Measurements from ENCODE around the gene BMPR1B.

The BMPR1B gene

DNA sequence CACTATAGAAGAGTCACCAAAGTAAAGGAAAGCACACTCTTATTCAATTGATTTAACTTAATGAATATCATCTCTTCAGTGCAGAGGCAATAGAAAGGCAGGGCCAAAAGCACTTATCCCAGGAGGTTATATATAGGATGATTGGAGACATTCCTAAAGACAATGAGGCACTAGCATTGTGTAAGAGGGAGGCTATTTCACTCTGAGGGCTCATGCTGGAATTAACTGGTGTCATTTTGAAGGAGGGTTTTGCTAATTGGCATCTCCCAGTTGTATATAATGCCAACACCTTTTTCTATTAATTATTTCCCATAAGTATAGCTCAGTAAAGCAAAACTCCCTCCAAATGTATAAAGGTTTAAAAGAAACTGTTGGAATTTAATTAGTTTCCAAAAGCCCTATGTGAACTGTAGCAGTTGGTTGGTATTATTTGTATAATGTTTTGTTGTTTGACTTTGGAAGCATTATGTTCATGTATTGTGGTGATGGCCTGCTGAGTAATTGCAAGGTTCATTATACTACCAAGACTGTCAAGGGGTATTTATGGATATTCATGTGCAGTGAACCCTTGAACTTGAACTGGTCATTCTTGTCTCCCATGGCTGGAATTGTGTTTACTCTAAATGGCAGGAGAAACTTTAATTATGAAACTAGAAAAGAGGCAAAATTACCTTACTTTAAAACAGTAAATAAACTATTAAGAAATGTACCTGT lies 270.3 kb downstream of the BMPR1B start:
- no peaks in the 10 kb centered on the region for H3K79me2 ChIP-seq (ENCODE audit: insufficient read depth, low read depth)
- H3K36me3 ChIP-seq (ENCODE audit: insufficient read depth) = no peaks in the 10 kb centered on the region
- no peak overlapping the region for H3K27ac ChIP-seq
- no peaks in the 10 kb centered on the region for H3K27me3 ChIP-seq (ENCODE audit: insufficient read depth, low read depth)
- TF ChIP-seq, protein P1, sequence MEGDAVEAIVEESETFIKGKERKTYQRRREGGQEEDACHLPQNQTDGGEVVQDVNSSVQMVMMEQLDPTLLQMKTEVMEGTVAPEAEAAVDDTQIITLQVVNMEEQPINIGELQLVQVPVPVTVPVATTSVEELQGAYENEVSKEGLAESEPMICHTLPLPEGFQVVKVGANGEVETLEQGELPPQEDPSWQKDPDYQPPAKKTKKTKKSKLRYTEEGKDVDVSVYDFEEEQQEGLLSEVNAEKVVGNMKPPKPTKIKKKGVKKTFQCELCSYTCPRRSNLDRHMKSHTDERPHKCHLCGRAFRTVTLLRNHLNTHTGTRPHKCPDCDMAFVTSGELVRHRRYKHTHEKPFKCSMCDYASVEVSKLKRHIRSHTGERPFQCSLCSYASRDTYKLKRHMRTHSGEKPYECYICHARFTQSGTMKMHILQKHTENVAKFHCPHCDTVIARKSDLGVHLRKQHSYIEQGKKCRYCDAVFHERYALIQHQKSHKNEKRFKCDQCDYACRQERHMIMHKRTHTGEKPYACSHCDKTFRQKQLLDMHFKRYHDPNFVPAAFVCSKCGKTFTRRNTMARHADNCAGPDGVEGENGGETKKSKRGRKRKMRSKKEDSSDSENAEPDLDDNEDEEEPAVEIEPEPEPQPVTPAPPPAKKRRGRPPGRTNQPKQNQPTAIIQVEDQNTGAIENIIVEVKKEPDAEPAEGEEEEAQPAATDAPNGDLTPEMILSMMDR (conservative IDR thresholded peaks at IDR 0.05; ENCODE audit: low read depth, low read length) = no peak
- no peak overlapping the region for H2AFZ ChIP-seq (ENCODE audit: low read depth)
- H3K4me1 ChIP-seq (ENCODE audit: low read depth, poor library complexity, severe bottlenecking) = no peaks in the 10 kb centered on the region
- no peak overlapping the region for H3K4me2 ChIP-seq
- H4K20me1 ChIP-seq (ENCODE audit: insufficient read depth) = no peaks in the 10 kb centered on the region
- H3K4me3 ChIP-seq (IDR thresholded peaks at IDR 0.05; ENCODE audit: insufficient read depth, low read depth, low read length) = no peak overlapping the region
- H3K9ac ChIP-seq = no peak overlapping the region

DNA sequence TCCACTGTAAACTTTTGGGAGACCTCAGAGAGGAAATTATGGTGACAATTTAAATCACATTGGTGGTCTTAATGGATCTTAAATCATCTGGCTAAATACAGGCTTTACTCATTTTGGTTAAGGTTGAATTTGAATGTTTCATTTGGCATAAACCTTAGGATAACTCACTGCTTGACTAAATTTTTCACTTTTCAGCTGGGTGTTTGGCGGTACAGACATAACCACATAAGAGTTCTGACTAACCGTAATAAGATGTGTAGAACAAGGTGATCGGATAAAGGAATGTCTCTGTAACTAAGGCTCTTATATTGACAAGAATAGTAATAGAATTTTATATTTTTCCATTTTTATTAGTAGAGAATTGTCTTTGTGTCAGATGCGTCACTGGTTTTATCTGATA lies 281.0 kb downstream of the BMPR1B start:
- no peak overlapping the region for H3K4me3 ChIP-seq (IDR thresholded peaks at IDR 0.05; ENCODE audit: insufficient read depth, low read depth, low read length)
- TF ChIP-seq, protein P1 (conservative IDR thresholded peaks at IDR 0.05; ENCODE audit: low read depth, low read length) = no peak
- H3K27ac ChIP-seq = no peak overlapping the region
- H4K20me1 ChIP-seq (ENCODE audit: insufficient read depth) = no peaks in the 10 kb centered on the region
- H3K27me3 ChIP-seq (ENCODE audit: insufficient read depth, low read depth) = no peaks in the 10 kb centered on the region
- no peaks in the 10 kb centered on the region for H3K79me2 ChIP-seq (ENCODE audit: insufficient read depth, low read depth)
- no peaks in the 10 kb centered on the region for H3K36me3 ChIP-seq (ENCODE audit: insufficient read depth)
- no peak overlapping the region for H3K9ac ChIP-seq
- no peaks in the 10 kb centered on the region for H3K4me1 ChIP-seq (ENCODE audit: low read depth, poor library complexity, severe bottlenecking)
- no peak overlapping the region for H3K4me2 ChIP-seq
- H2AFZ ChIP-seq (ENCODE audit: low read depth) = no peak overlapping the region

DNA sequence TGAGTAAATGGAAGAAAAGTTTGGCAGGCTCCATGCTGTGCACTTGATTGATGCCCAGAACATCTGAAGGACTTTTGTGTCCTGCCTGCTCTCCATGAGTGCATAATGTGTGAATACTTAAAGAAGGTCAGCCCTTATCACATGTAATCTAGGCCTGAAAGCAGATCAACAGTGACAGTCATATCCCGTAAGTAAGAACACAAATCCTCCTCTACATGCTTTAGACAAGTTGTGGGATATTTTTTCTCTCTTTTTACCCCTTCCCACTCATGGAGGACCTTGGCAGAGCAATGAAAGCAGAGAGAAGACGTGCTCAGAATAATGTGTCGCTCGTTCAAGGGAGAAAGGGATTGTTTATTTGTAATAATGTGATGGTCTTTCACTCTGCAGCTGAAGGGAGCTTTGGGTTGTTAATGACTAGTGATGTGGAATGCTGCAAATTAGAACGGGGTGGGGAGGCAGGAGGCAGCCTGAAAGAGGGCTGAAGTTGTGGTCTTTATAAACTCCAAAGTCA lies 286.6 kb downstream of the BMPR1B start:
- H3K27ac ChIP-seq = no peak overlapping the region

DNA sequence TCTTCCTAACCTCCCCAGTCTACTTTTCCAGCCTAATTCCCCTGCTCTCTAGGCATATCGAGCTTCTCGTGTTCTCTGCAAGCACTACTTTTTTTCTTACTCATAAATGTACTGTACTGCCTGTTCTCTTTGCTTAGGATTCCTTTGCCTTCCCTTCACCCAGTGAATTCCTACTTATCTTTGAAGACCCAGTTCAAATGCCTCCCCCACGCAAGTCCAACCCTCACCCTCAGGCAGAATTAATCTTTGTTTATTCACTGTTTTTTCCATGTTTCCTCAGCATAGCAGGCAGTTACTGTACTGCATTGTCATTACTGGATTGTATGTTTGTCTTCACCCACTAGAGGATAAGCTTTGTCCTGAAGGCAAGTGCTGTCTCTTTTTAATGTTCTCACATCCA lies 287.7 kb downstream of the BMPR1B start:
- H3K27ac ChIP-seq = no peak overlapping the region
- H4K20me1 ChIP-seq (ENCODE audit: insufficient read depth) = no peaks in the 10 kb centered on the region
- no peak overlapping the region for H3K4me3 ChIP-seq (IDR thresholded peaks at IDR 0.05; ENCODE audit: insufficient read depth, low read depth, low read length)
- no peaks in the 10 kb centered on the region for H3K4me1 ChIP-seq (ENCODE audit: low read depth, poor library complexity, severe bottlenecking)
- H3K27me3 ChIP-seq (ENCODE audit: insufficient read depth, low read depth) = no peaks in the 10 kb centered on the region
- H3K4me2 ChIP-seq = no peak overlapping the region
- TF ChIP-seq, protein P1 (conservative IDR thresholded peaks at IDR 0.05; ENCODE audit: low read depth, low read length) = no peak
- H3K36me3 ChIP-seq (ENCODE audit: insufficient read depth) = no peaks in the 10 kb centered on the region
- H3K79me2 ChIP-seq (ENCODE audit: insufficient read depth, low read depth) = no peaks in the 10 kb centered on the region
- no peak overlapping the region for H2AFZ ChIP-seq (ENCODE audit: low read depth)
- no peak overlapping the region for H3K9ac ChIP-seq

More for the DNA sequence above, 286.6 kb downstream of the BMPR1B start:
- no peak overlapping the region for H3K4me2 ChIP-seq
- H3K36me3 ChIP-seq (ENCODE audit: insufficient read depth) = no peaks in the 10 kb centered on the region
- no peaks in the 10 kb centered on the region for H3K79me2 ChIP-seq (ENCODE audit: insufficient read depth, low read depth)
- H3K27me3 ChIP-seq (ENCODE audit: insufficient read depth, low read depth) = no peaks in the 10 kb centered on the region
- H3K4me1 ChIP-seq (ENCODE audit: low read depth, poor library complexity, severe bottlenecking) = no peaks in the 10 kb centered on the region
- H3K4me3 ChIP-seq (IDR thresholded peaks at IDR 0.05; ENCODE audit: insufficient read depth, low read depth, low read length) = no peak overlapping the region
- H4K20me1 ChIP-seq (ENCODE audit: insufficient read depth) = no peaks in the 10 kb centered on the region
- H2AFZ ChIP-seq (ENCODE audit: low read depth) = no peak overlapping the region
- TF ChIP-seq, protein P1 (conservative IDR thresholded peaks at IDR 0.05; ENCODE audit: low read depth, low read length) = no peak
- no peak overlapping the region for H3K9ac ChIP-seq

All from KMS-11 (cell line).